Pons (tissue), 1 donor: ENCODE data around the gene ACSL3.

Source experiments
- DNase-seq: peaks from one replicate; pipeline ENCODE4 v3.0.0-alpha.2; 2016; ENCODE audit warnings: low spot score

Gene ACSL3

GRCh38 chr2:222883420-222883819 is 22.6 kb downstream of the ACSL3 start:
- no peak for DNase-seq

DNA sequence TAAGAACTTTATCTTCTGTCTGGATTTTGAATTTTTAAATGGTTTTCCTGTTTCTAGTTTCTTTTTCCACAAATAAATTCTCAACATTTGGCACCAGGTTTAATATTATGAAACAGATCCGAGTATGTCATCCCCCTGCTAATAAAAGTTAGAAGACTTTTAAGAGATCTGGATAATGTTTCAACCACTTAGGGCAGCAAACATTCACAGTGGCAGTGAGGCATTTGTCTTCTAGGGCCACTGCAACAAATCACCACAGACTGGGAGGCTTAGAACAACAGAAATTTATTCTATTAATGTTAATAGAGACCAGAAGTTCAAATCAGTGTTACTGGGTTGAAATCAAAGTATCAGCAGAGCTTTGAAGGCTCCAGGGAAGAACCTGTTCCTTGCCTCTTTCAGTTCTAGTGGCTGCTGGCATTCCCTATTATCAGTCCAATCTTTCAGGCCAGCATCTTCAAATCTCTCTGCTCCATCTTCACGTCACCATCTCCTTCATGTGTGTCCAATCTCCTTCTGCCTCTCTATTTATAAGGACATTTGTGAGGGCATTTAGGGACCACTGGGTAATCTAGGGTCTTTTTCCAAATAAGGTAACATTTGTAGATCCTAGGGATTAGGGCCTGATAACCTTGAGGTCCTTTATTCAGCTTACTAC is 23.4 kb downstream of the ACSL3 start:
- no peak for DNase-seq

GRCh38 chr2:222884805-222885424 is 24.1 kb downstream of the ACSL3 start:
- no peak for DNase-seq

- no peak for DNase-seq
Measured at GRCh38 chr2:222887124-222887523, 26.3 kb downstream of the ACSL3 start.

GRCh38 chr2:222888716-222889115 is 27.9 kb downstream of the ACSL3 start:
- DNase-seq: no peak

GRCh38 chr2:222891890-222892289 is 31.1 kb downstream of the ACSL3 start:
- DNase-seq: no peak

GRCh38 chr2:222892321-222892720 is 31.5 kb downstream of the ACSL3 start:
- DNase-seq: no peak

DNA sequence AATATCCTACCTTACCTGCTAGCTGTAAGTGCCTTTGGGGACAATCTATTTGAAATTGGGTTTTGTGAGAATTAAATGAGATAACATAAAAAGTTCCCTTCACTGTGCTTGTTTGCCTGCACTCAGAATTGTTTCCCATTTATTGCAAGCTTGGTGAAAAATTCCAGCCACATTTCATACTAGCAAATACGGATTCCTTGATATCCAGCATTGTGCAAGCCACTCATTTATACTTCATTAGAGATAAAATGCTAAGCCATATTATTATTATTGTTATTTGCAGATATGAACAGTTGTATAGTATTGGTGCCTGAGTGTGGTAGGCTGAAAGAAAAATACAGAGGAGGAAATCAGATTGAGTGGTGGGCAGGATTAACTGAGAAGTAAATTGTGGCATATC is 31.9 kb downstream of the ACSL3 start:
- no peak for DNase-seq

DNA sequence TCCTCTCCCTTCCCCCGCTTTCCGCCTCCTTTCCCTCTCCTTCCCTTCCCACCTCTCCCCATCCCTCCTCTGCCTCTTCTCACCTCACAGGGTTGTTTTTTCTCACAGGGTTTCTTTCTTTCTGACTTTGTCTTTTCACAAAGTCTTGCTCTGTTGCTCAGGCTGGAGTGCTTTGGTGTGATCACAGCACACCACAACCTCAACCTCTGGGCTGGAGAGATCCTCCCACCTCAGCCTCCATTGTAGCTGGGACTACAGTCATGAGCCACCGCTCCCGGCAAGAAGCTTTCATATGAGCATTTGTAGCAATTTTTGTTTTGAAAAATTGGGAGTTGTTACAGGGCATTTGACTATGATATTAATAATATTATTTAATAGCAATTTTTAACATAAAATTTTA is 32.9 kb downstream of the ACSL3 start:
- DNase-seq: no peak

DNA sequence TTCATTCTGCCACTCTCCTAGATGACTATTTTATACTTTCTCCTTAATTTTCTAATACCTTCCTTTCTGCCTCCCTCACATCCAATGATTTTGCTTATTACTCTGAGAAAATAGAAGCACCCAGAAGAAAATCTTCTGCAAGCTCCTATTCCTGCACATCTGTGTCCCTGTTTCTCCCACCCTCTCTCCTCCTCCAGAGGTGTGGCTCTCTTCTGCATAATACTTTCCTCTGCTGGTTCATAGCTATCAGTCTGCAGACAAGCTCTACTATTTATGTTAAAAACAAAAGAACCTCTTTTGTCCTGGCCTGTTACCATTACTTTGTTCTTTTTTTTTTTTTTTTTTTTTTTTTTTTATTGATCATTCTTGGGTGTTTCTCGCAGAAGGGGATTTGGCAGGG is 34.3 kb downstream of the ACSL3 start:
- no peak for DNase-seq

DNA sequence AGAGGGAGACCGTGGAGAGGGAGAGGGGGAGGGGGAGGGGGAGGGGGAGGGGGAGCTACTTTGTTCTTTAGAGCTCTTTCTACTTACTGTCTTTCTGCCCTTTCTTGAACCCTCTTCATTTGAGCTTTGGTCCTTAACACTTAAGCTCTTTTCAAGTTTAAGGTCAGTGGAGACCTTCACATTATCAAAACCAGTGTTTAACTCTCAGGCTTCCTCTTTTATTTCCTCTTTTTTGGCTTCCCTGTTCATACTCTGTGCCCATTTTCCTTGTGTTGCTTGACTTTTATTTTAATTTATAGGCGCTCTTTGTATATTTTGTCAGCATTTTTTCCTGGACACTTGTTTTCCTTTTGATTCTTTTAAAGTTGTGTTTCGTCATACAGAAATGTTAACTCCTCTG is 37.1 kb downstream of the ACSL3 start:
- DNase-seq: no peak

- no peak for DNase-seq
Measured at GRCh38 chr2:222899413-222900181, 38.8 kb downstream of the ACSL3 start.

GRCh38 chr2:222900354-222900753 is 39.5 kb downstream of the ACSL3 start:
- DNase-seq: no peak

- DNase-seq: no peak
Measured at GRCh38 chr2:222902660-222903059, 41.8 kb downstream of the ACSL3 start.

DNA sequence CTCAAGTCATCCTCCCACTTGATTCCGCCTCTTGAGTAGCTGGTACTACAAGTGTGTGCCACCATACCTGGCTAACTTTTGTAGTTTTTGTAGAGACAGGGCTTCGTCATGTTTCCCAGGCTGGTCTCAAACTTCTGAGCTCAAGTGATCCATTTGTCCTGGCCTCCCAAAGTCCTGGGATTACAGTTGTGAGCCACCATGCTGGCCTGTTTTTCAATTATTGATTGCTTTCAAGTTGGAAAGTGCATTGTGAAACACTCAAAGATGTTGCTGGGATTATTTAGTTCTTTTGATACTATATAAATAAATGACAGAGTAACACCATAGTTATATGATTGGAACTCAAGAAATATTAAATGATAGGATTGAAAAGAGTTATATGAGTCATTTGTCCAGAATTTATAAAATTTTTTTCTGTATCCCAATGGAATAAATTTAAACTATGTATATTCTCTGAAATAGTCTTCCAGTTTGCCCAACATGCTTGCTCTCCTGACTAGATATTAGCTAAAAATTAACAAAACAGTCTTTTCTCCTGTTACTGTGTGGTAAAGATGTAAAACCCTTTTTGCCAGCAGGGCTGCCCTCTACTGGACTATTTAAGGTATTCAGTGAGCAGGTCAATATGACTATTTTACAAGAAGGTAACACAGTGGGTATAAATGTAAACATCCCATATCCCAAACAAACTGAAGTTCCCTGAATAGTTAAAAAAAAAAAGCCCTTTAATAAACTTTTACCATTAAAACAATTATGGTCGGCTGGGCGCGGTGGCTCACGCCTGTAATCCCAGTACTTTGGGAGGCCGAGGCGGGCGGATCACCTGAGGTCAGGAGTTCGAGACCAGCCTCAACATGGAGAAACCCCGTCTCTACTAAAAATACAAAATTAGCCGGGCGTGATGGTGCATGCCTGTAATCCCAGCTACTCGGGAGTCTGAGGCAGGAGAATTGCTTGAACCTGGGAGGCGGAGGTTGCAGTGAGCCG is 42.7 kb downstream of the ACSL3 start:
- DNase-seq: peak; percentile 65

GRCh38 chr2:222904557-222905258 is 43.9 kb downstream of the ACSL3 start:
- no peak for DNase-seq

- DNase-seq: no peak
Measured at GRCh38 chr2:222907048-222907447, 46.2 kb downstream of the ACSL3 start.

- no peak for DNase-seq
Measured at GRCh38 chr2:222907790-222908441, 47.1 kb downstream of the ACSL3 start.

GRCh38 chr2:222909286-222909685 is 48.5 kb downstream of the ACSL3 start:
- no peak for DNase-seq

DNA sequence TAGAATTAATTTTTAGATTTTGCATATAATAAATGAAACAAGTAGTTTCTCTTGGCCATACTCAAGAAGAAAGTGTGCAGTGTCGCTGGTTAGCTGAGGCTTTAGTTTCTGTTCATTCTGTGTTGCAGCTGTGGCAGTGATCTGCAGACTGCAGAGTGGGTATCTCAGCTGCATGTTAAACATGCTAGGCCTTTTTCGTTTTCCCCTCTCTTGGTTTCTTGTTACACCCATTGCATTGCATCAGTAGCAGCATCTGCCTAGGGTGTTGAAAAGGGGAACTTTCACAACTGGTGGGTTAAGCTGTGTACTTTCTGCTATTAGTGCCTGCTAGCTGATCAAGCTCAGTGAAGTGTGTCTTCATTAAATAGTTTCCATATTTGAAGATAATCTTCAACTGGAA is 51.3 kb downstream of the ACSL3 start:
- peak; percentile 56 for DNase-seq

GRCh38 chr2:222912776-222913175 is 51.9 kb downstream of the ACSL3 start:
- DNase-seq: no peak
